SU-DHL-6 (cell line): ENCODE results near the gene NBEA.

Experiments
- H2AFZ ChIP-seq: fragments of 200-600 bp; sonication (generic); 2 replicates; pipeline ENCODE4 v1.6.1; 2014; ENCODE audit warnings: low read depth, mild to moderate bottlenecking, moderate library complexity, mixed read lengths, antibody characterized with exemption, low read length; ENCODE audit not compliant: severe bottlenecking
- H3F3A ChIP-seq: fragments of 200-600 bp; shearing (Covaris generic); 2 replicates; pipeline ENCODE4 v1.6.0; 2016; ENCODE audit warnings: antibody characterized with exemption, mild to moderate bottlenecking; ENCODE audit not compliant: insufficient read depth
- H3K27ac ChIP-seq: fragments of 200-600 bp; sonication (generic); 2 replicates; pipeline ENCODE4 v1.5.1; 2016; ENCODE audit warnings: low read depth, mild to moderate bottlenecking, low read length, moderate library complexity, mixed read lengths
- H3K27me3 ChIP-seq: fragments of 200-600 bp; sonication (generic), shearing (Covaris generic); 2 replicates; pipeline ENCODE4 v1.6.0; 2014; ENCODE audit warnings: mild to moderate bottlenecking, low read length
- H3K36me3 ChIP-seq: fragments of 200-600 bp; sonication (generic); 2 replicates; pipeline ENCODE4 v1.6.1; 2014; ENCODE audit warnings: mild to moderate bottlenecking, low read length, mixed read lengths
- H3K4me2 ChIP-seq: fragments of 300-600, 200-600 bp; shearing (Covaris generic), sonication (generic); 2 replicates; pipeline ENCODE4 v1.6.0; 2014; ENCODE audit warnings: low read length, low read depth, mild to moderate bottlenecking; ENCODE audit not compliant: poor library complexity, severe bottlenecking
- H3K4me3 ChIP-seq: fragments of 200-600 bp; sonication (generic); 2 replicates; pipeline ENCODE4 v1.5.1; 2014; ENCODE audit warnings: antibody characterized with exemption, low read length, mild to moderate bottlenecking, mixed read lengths; ENCODE audit not compliant: insufficient read depth, poor library complexity, severe bottlenecking
- H3K79me2 ChIP-seq: fragments of 200-600 bp; sonication (generic); 2 replicates; pipeline ENCODE4 v1.6.1; 2014; ENCODE audit warnings: mild to moderate bottlenecking, low read length, moderate library complexity; ENCODE audit not compliant: insufficient read depth
- H3K9ac ChIP-seq: fragments of 200-600 bp; sonication (generic); 2 replicates; pipeline ENCODE4 v1.7.0; 2014; ENCODE audit warnings: mild to moderate bottlenecking, low read length
- H3K9me2 ChIP-seq: fragments of 200-600 bp; sonication (generic); replicated peaks from 2 replicates; pipeline ENCODE4 v1.6.1; 2014; ENCODE audit warnings: low read length; ENCODE audit not compliant: insufficient read depth
- H3K9me3 ChIP-seq: fragments of 200-600 bp; sonication (generic); 2 replicates; pipeline ENCODE4 v1.6.1; 2014; ENCODE audit warnings: low read length, mixed read lengths; ENCODE audit not compliant: insufficient read depth
- H4K20me1 ChIP-seq: fragments of 200-600 bp; sonication (generic); 2 replicates; pipeline ENCODE4 v1.6.1; 2014; ENCODE audit warnings: low read depth, mild to moderate bottlenecking, antibody characterized with exemption, low read length, moderate library complexity, mixed read lengths
- CTCF ChIP-seq: fragments of 200-600 bp; sonication (generic); IDR thresholded peaks from one replicate; pipeline ENCODE4 v1.5.1; 2017; ENCODE audit warnings: antibody characterized with exemption, mild to moderate bottlenecking, low read length, moderate library complexity; ENCODE audit not compliant: insufficient read depth, poor library complexity, severe bottlenecking
- EZH2phosphoT487 ChIP-seq: fragments of 200-600 bp; sonication (generic), shearing (Covaris generic); conservative IDR thresholded peaks from 2 replicates; pipeline ENCODE4 v1.6.1; 2018; ENCODE audit warnings: mild to moderate bottlenecking, antibody characterized with exemption, low read length, moderate library complexity, mixed read lengths

Gene NBEA

GRCh38 chr13:35349052-35349451 is 407.0 kb downstream of the NBEA start:
- TF ChIP-seq CTCF (no peak), EZH2phosphoT487 (no peak)
- Histone ChIP-seq H4K20me1 (no peaks in the 10 kb centered on the region), H3K9me2 (no peaks in the 10 kb centered on the region), H3K9me3 (no peaks in the 10 kb centered on the region), H3F3A (no peaks in the 10 kb centered on the region), H3K4me2 (peak overlapping the region; percentile 14), H3K9ac (no peak overlapping the region), H3K27me3 (no peaks in the 10 kb centered on the region), H3K36me3 (no peaks in the 10 kb centered on the region), H2AFZ (no peak overlapping the region), H3K79me2 (no peaks in the 10 kb centered on the region), H3K4me3 (no peak overlapping the region), H3K27ac (no peak overlapping the region)

GRCh38 chr13:35349673-35350278 is 407.7 kb downstream of the NBEA start:
- no peaks in the 10 kb centered on the region for H4K20me1 ChIP-seq
- no peaks in the 10 kb centered on the region for H3K9me2 ChIP-seq
- no peaks in the 10 kb centered on the region for H3K9me3 ChIP-seq
- H3K4me3 ChIP-seq: no peak overlapping the region
- no peak overlapping the region for H2AFZ ChIP-seq
- H3K27ac ChIP-seq: no peak overlapping the region
- H3F3A ChIP-seq: no peaks in the 10 kb centered on the region
- no peak overlapping the region for H3K4me2 ChIP-seq
- no peak overlapping the region for H3K9ac ChIP-seq
- no peaks in the 10 kb centered on the region for H3K27me3 ChIP-seq
- no peaks in the 10 kb centered on the region for H3K36me3 ChIP-seq
- no peak for TF ChIP-seq CTCF
- TF ChIP-seq EZH2phosphoT487: no peak
- H3K79me2 ChIP-seq: no peaks in the 10 kb centered on the region

GRCh38 chr13:35354285-35354684 is 412.2 kb downstream of the NBEA start:
- H3K4me2 ChIP-seq: no peak overlapping the region
- H3K27me3 ChIP-seq: no peaks in the 10 kb centered on the region
- no peak overlapping the region for H2AFZ ChIP-seq
- no peaks in the 10 kb centered on the region for H4K20me1 ChIP-seq
- TF ChIP-seq EZH2phosphoT487 (no peak), CTCF (no peak)
- H3F3A ChIP-seq: no peaks in the 10 kb centered on the region
- no peaks in the 10 kb centered on the region for H3K9me2 ChIP-seq
- H3K79me2 ChIP-seq: no peaks in the 10 kb centered on the region
- H3K9me3 ChIP-seq: no peaks in the 10 kb centered on the region
- no peak overlapping the region for H3K4me3 ChIP-seq
- no peak overlapping the region for H3K27ac ChIP-seq
- no peaks in the 10 kb centered on the region for H3K36me3 ChIP-seq
- H3K9ac ChIP-seq: no peak overlapping the region
